Dedifferentiated amniotic fluid mesenchymal stem cell (primary cell): Measurements from ENCODE around the gene ATP13A4.
"Not testable (repeated sequence)": the region's sequence is repeated elsewhere in the genome, so short reads cannot be mapped to it uniquely, and the experiment has no call there.

Source experiments
- DNase-seq: peaks from one replicate; pipeline ENCODE4 v3.0.0-alpha.2; 2016; ENCODE audit errors: extremely low spot score

The ATP13A4 gene

GRCh38 chr3:193556841-193557240, 2.1 kb upstream of the ATP13A4 start:
- no peak for DNase-seq

- DNase-seq = no peak
These were observed 1.1 kb downstream of the ATP13A4 start for GRCh38 chr3:193553586-193553985.

GRCh38 chr3:193552923-193553322, 1.8 kb downstream of the ATP13A4 start:
- DNase-seq = no peak

GRCh38 chr3:193548406-193548805, 6.3 kb downstream of the ATP13A4 start:
- DNase-seq = no peak

- DNase-seq = no peak
These were observed 8.6 kb downstream of the ATP13A4 start for GRCh38 chr3:193546129-193546528.

GRCh38 chr3:193545304-193545703, 9.4 kb downstream of the ATP13A4 start:
- no peak for DNase-seq

GRCh38 chr3:193544289-193544688, 10.4 kb downstream of the ATP13A4 start:
- DNase-seq = no peak

GRCh38 chr3:193530231-193531165, 24.2 kb downstream of the ATP13A4 start:
- DNase-seq = no peak

- not testable (repeated sequence) for DNase-seq
These were observed 28.6 kb downstream of the ATP13A4 start for GRCh38 chr3:193526085-193526484.

GRCh38 chr3:193522473-193522872, 32.2 kb downstream of the ATP13A4 start:
- no peak for DNase-seq

- no peak for DNase-seq
These were observed 34.0 kb downstream of the ATP13A4 start for GRCh38 chr3:193520738-193521137.

- DNase-seq = no peak
These were observed 38.7 kb downstream of the ATP13A4 start for GRCh38 chr3:193515966-193516365.

- DNase-seq = no peak
These were observed 44.5 kb downstream of the ATP13A4 start for GRCh38 chr3:193510154-193510553.

GRCh38 chr3:193509103-193509965, 45.4 kb downstream of the ATP13A4 start:
- no peak for DNase-seq

GRCh38 chr3:193508108-193508507, 46.6 kb downstream of the ATP13A4 start:
- DNase-seq = no peak

- no peak for DNase-seq
These were observed 47.1 kb downstream of the ATP13A4 start for GRCh38 chr3:193507566-193507965.

- no peak for DNase-seq
These were observed 47.8 kb downstream of the ATP13A4 start for GRCh38 chr3:193506921-193507320.

GRCh38 chr3:193502871-193503270, 51.8 kb downstream of the ATP13A4 start:
- no peak for DNase-seq

- no peak for DNase-seq
These were observed 54.8 kb downstream of the ATP13A4 start for GRCh38 chr3:193499801-193500485.

- DNase-seq = no peak
These were observed 55.4 kb downstream of the ATP13A4 start for GRCh38 chr3:193499136-193499770.

GRCh38 chr3:193498215-193498614, 56.5 kb downstream of the ATP13A4 start:
- no peak for DNase-seq

- DNase-seq = no peak
These were observed 58.0 kb downstream of the ATP13A4 start for GRCh38 chr3:193496658-193497057.
